GM12892 (cell line): ENCODE results near the gene CAPN12.

Experiments used
- POLR2A ChIP-seq: IDR thresholded peaks from 2 replicates; pipeline ENCODE4 v1.6.1; 2011; ENCODE audit warnings: low read depth, low read length, control low read depth
- TAF1 ChIP-seq: IDR thresholded peaks from 2 replicates; pipeline ENCODE4 v1.6.1; 2011; ENCODE audit warnings: low read depth, mild to moderate bottlenecking, control low read depth, low read length, borderline replicate concordance

GRCh38 chr19:38723990-38724854 lies 20.1 kb downstream of the CAPN12 start:
- TF ChIP-seq POLR2A (no peak), TAF1 (no peak)
